Activated CD4-positive, alpha-beta T cell treated with anti-CD3 and anti-CD28 coated beads, Interleukin-2, amount 10 ng/mL, durations not matched to agents 24 days and 14 days (primary cell): Measurements from ENCODE around the gene LIF. TPM values are rescaled to one million over a fixed set of nuclear protein-coding genes. Genes with fewer than 3 reads are reported as not detected.
A peak's percentile ranks its signal among the peaks of the same experiment; 100 is the strongest.

Experiments
- DNase-seq: peaks from one replicate; pipeline ENCODE4 v3.0.0; 2022
- H3K27ac Mint-ChIP-seq: one replicate; pipeline ENCODE4 v1.8.0; 2022; ENCODE audit warnings: mild to moderate bottlenecking, mixed read lengths
- H3K27me3 Mint-ChIP-seq: one replicate; pipeline ENCODE4 v1.8.0; 2022; ENCODE audit warnings: mixed read lengths
- H3K36me3 Mint-ChIP-seq: one replicate; pipeline ENCODE4 v1.8.0; 2022; ENCODE audit warnings: low read depth, mild to moderate bottlenecking, mixed read lengths
- H3K4me1 Mint-ChIP-seq: one replicate; pipeline ENCODE4 v1.8.0; 2021; ENCODE audit warnings: mixed read lengths
- H3K4me3 Mint-ChIP-seq: one replicate; pipeline ENCODE4 v1.8.0; 2022; ENCODE audit warnings: mild to moderate bottlenecking, moderate library complexity, mixed read lengths
- H3K9me3 Mint-ChIP-seq: one replicate; pipeline ENCODE4 v1.8.0; 2021; ENCODE audit warnings: mixed read lengths
- intact Hi-C: fragments of 100-400 bp; cut with micrococcal nuclease; formaldehyde crosslinking; loops from one replicate; pipeline ENCODE4 v1.15.1; 2023
- total RNA-seq: library from RNA; stranded (reverse); gene quantifications from 2 replicates; pipeline ENCODE4 v1.2.3, GENCODE V29; 2022

LIF gene
- total RNA-seq, 1 donor from 2014 or later = 509 TPM

- intact Hi-C loops = loop anchor here (10.0 kb wide), 1 partner anchor 232 kb away; the partner anchor contains the start of gene MTFP1
- DNase-seq = no peak
- H3K27ac Mint-ChIP-seq = peak overlapping the region; percentile 88
These were observed 53.4 kb downstream of the LIF start for GRCh38 chr22:30193031-30193775.

GRCh38 chr22:30192427-30192826, 54.1 kb downstream of the LIF start:
- H3K4me1 Mint-ChIP-seq = peaks cover 86% of the 10 kb centered on the region
- no peaks in the 10 kb centered on the region for H3K27me3 Mint-ChIP-seq
- no peak for DNase-seq
- H3K9me3 Mint-ChIP-seq = peaks cover 19% of the 10 kb centered on the region
- H3K27ac Mint-ChIP-seq = peak overlapping the region; percentile 88
- H3K36me3 Mint-ChIP-seq = peaks cover 15% of the 10 kb centered on the region
- peak overlapping the region; percentile 46 for H3K4me3 Mint-ChIP-seq
- intact Hi-C loops = loop anchor here (10.0 kb wide), 1 partner anchor 232 kb away; the partner anchor contains the start of gene MTFP1

More at GRCh38 chr22:30193031-30193775, 53.4 kb downstream of the LIF start:
- no peaks in the 10 kb centered on the region for H3K27me3 Mint-ChIP-seq
- peaks cover 19% of the 10 kb centered on the region for H3K9me3 Mint-ChIP-seq
- H3K4me1 Mint-ChIP-seq = peaks cover 84% of the 10 kb centered on the region
- H3K4me3 Mint-ChIP-seq = no peak overlapping the region
- H3K36me3 Mint-ChIP-seq = peaks cover 15% of the 10 kb centered on the region

- no peak for DNase-seq
- Mint-ChIP-seq H3K4me3 (peak overlapping the region; percentile 65), H3K27me3 (no peaks in the 10 kb centered on the region), H3K9me3 (peaks cover 23% of the 10 kb centered on the region), H3K4me1 (peaks cover 83% of the 10 kb centered on the region), H3K36me3 (peaks cover 15% of the 10 kb centered on the region), H3K27ac (peak overlapping the region; percentile 89)
- intact Hi-C loops = loop anchor here (10.0 kb wide), 1 partner anchor 234 kb away; the partner anchor contains the start of gene MTFP1
These were observed 55.4 kb downstream of the LIF start for GRCh38 chr22:30191040-30191701.

GRCh38 chr22:30190574-30190973, 56.0 kb downstream of the LIF start:
- Mint-ChIP-seq H3K36me3 (peaks cover 15% of the 10 kb centered on the region), H3K9me3 (peaks cover 19% of the 10 kb centered on the region), H3K27ac (peak overlapping the region; percentile 89), H3K27me3 (no peaks in the 10 kb centered on the region), H3K4me3 (peak overlapping the region; percentile 65), H3K4me1 (peaks cover 80% of the 10 kb centered on the region)
- intact Hi-C loops = loop anchor here (1.0 to 10.0 kb wide), 2 partner anchors 12 to 234 kb away; partner anchors contain the start of gene MTFP1
- DNase-seq = peak; percentile 68

Other genes with a start within 250 kb of the LIF start
- gene HORMAD2, start 166.3 kb downstream of the LIF start, total RNA-seq = not detected in 2 replicates
- gene OSM, start 20.1 kb upstream of the LIF start, total RNA-seq = 61.0 and 62.8 TPM in 2 replicates
- gene CASTOR1, start 42.7 kb upstream of the LIF start, total RNA-seq = 4.7 and 7.3 TPM in 2 replicates
- 18.9 and 19.3 TPM in 2 replicates for gene TBC1D10A, start 80.2 kb upstream of the LIF start, total RNA-seq
- 314 and 319 TPM in 2 replicates for gene SF3A1, start 110.1 kb upstream of the LIF start, total RNA-seq
- gene CCDC157, start 110.2 kb upstream of the LIF start, total RNA-seq = 2.9 and 3.2 TPM in 2 replicates
- gene RNF215, start 140.7 kb upstream of the LIF start, total RNA-seq = 10.4 and 15.2 TPM in 2 replicates
- 25.1 and 26.7 TPM in 2 replicates for gene SEC14L2, start 150.3 kb upstream of the LIF start, total RNA-seq
- gene MTFP1, start 179.0 kb upstream of the LIF start, total RNA-seq = 79.3 and 80.5 TPM in 2 replicates
- gene SEC14L3, start 225.3 kb upstream of the LIF start, total RNA-seq = not detected in 2 replicates